T-helper 1 cell treated with Interleukin-12 subunit alpha and Interleukin-12 subunit beta and Interleukin-4 antibody, amounts not matched to agents 30 μg/mL and 1 μg/mL, for 36 hours (primary cell): ENCODE data around the gene SLC2A13.
"Not testable (repeated sequence)": the region's sequence is repeated elsewhere in the genome, so short reads cannot be mapped to it uniquely, and the experiment has no call there.

ENCODE experiments used
- H3K27ac Mint-ChIP-seq: one replicate; pipeline ENCODE4 v1.8.0; 2021; ENCODE audit warnings: mild to moderate bottlenecking, mixed read lengths
- H3K27me3 Mint-ChIP-seq: one replicate; pipeline ENCODE4 v1.8.0; 2021; ENCODE audit warnings: low read depth, mixed read lengths
- H3K36me3 Mint-ChIP-seq: one replicate; pipeline ENCODE4 v1.8.0; 2021; ENCODE audit warnings: low read depth, mixed read lengths
- H3K4me1 Mint-ChIP-seq: one replicate; pipeline ENCODE4 v1.8.0; 2021; ENCODE audit warnings: low read depth, mixed read lengths
- H3K4me3 Mint-ChIP-seq: one replicate; pipeline ENCODE4 v1.8.0; 2021; ENCODE audit warnings: mild to moderate bottlenecking, moderate library complexity, mixed read lengths
- H3K9me3 Mint-ChIP-seq: one replicate; pipeline ENCODE4 v1.8.0; 2021; ENCODE audit warnings: mixed read lengths

The SLC2A13 gene

DNA sequence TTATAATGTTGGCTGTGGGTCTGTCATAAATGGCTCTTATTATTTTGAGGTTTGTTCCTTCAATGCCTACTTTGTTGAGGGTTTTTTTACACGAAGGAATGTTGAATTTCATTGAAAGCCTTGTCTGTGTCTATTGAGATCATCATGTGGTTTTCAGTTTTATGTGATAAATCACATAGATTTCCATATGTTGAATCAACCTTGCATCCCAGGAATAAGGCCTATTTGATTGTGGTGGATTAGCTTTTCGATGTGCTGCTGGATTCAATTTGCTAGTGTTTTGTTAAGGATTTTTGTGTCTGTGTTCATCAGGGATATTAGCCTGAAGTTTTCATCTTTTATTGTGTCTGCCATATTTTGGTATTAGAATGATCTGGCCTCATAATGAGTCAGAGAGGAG, 27.6 kb downstream of the SLC2A13 start:
- no peaks in the 10 kb centered on the region for H3K27me3 Mint-ChIP-seq
- no peak overlapping the region for H3K4me3 Mint-ChIP-seq
- no peak overlapping the region for H3K27ac Mint-ChIP-seq
- no peaks in the 10 kb centered on the region for H3K4me1 Mint-ChIP-seq
- no peaks in the 10 kb centered on the region for H3K36me3 Mint-ChIP-seq
- H3K9me3 Mint-ChIP-seq = peaks cover 20% of the 10 kb centered on the region

DNA sequence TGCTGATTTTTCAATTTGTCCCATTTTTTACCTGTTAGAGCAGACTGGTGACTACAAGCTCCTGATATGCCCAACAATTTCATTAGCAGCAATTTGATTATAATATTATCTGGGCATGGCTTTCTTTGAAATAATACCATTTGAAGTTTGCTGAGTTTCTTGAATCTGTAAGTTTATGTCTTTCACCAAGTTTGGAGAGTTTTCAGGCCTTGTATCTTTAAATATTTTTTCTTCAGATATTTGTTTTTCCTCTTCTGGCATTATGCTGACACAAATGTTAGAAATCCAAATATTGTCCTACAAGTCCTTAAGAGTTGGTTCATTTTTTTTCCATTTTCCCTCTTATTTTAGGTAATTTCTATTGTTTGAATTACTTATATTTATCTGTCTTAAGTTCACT, 30.4 kb downstream of the SLC2A13 start:
- Mint-ChIP-seq H3K27me3 (no peaks in the 10 kb centered on the region), H3K27ac (no peak overlapping the region)

DNA sequence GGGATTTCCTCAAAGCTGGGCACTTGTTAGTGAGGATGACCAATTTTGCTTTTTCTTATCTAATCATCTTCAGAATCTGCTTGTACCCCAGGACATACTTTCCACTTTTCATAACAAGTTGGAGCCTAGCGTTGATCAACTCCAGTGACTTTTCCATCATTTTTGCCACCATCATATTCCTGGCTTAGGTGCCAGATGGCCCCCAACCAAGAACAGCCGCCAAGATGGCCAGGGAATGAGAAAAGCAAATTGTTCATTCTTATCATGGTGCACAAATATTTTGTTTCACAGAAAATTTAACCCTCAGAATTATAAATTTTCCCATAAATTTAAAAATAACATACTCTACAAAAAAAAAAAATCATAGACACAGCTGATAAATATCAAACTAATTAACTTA, 37.5 kb downstream of the SLC2A13 start:
- Mint-ChIP-seq H3K27me3 (no peaks in the 10 kb centered on the region), H3K4me1 (no peaks in the 10 kb centered on the region), H3K36me3 (no peaks in the 10 kb centered on the region), H3K4me3 (no peak overlapping the region), H3K9me3 (no peaks in the 10 kb centered on the region), H3K27ac (no peak overlapping the region)

More for the DNA sequence above, 30.4 kb downstream of the SLC2A13 start:
- Mint-ChIP-seq H3K4me1 (no peaks in the 10 kb centered on the region), H3K36me3 (no peaks in the 10 kb centered on the region), H3K9me3 (peaks cover 13% of the 10 kb centered on the region), H3K4me3 (no peak overlapping the region)

DNA sequence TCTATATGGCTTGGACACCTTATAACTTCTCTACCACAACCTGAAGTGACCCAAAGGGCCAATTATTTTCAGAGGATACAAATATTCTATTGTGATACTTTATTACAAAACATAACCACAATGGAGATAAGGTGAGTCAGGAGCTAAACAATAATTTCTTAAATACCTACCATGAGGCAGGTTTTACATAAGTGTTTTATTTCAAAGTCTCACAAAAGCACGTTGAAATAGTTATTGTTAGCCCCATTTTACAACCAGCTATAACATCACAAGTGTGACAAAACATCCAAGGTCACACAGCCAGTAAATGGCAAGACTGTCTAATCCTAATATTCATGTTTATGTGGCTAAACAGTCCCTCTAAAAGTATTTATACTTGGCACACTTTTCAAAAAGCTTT, 40.2 kb downstream of the SLC2A13 start:
- H3K27me3 Mint-ChIP-seq = no peaks in the 10 kb centered on the region
- no peaks in the 10 kb centered on the region for H3K4me1 Mint-ChIP-seq
- no peak overlapping the region for H3K4me3 Mint-ChIP-seq
- no peak overlapping the region for H3K27ac Mint-ChIP-seq
- H3K36me3 Mint-ChIP-seq = no peaks in the 10 kb centered on the region
- H3K9me3 Mint-ChIP-seq = no peaks in the 10 kb centered on the region

DNA sequence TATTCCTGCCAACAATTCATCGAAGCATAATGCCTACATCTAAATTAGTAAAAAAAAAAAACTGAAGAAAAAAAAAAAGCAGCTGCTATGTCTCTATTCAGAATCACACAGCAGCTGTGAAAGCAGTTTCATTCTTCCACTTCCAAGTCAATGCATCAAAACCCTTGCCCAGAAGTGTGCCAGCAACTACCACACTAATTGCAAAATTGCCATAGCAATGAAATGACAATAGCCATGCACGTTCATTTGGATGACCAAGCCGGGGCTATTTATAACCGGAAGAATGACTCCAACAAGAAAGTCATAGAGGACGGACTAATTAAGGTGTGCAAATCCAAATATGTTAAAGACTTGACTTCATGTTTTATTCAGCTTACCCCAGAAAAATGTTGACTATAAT, 42.5 kb downstream of the SLC2A13 start:
- Mint-ChIP-seq H3K27me3 (no peaks in the 10 kb centered on the region), H3K9me3 (no peaks in the 10 kb centered on the region), H3K4me1 (no peaks in the 10 kb centered on the region), H3K4me3 (no peak overlapping the region), H3K27ac (no peak overlapping the region), H3K36me3 (no peaks in the 10 kb centered on the region)

DNA sequence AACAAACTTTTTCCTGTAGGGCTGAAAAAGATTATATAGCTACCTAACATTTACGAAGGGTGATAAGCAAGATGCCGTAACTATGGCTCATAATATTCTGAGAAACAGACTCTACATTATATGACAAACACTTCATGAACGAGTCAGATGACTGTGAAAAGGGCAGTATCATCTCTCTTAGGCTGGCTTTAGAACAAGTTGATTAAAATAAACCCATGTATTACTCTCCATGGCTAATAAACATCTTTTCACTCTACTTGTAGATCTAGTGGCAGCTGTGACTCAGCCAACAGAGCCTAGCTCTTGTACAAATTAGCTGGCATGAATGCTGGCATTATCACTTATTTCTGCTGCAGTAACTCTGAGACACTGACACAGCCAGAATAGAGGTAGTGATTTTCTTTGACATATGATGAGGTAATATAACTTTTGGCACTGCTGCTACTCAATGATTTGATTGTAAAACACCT, 47.1 kb downstream of the SLC2A13 start:
- no peak overlapping the region for H3K27ac Mint-ChIP-seq
- H3K4me1 Mint-ChIP-seq = no peaks in the 10 kb centered on the region
- H3K9me3 Mint-ChIP-seq = no peaks in the 10 kb centered on the region
- H3K4me3 Mint-ChIP-seq = no peak overlapping the region
- H3K27me3 Mint-ChIP-seq = no peaks in the 10 kb centered on the region
- H3K36me3 Mint-ChIP-seq = no peaks in the 10 kb centered on the region

DNA sequence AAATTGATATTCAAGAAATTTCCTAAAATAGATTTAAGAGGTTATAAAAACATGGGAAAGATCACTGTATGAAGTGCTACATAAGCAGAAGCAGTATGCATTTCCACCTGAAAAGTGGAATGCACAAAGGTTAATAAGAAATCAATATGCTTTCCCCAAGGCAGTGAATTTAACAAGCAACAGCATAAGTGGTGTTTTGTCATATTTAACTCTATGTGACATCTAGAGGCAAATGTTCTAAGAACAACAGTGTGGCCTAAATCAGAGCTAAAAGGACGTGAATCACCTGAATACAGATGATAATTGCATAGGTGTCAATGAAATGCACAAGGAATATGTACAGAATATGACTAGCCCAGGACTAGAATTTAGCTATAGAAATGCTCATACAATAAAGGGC, 49.5 kb downstream of the SLC2A13 start:
- Mint-ChIP-seq H3K9me3 (no peaks in the 10 kb centered on the region), H3K4me1 (no peaks in the 10 kb centered on the region), H3K36me3 (no peaks in the 10 kb centered on the region), H3K27me3 (no peaks in the 10 kb centered on the region), H3K27ac (no peak overlapping the region), H3K4me3 (no peak overlapping the region)

DNA sequence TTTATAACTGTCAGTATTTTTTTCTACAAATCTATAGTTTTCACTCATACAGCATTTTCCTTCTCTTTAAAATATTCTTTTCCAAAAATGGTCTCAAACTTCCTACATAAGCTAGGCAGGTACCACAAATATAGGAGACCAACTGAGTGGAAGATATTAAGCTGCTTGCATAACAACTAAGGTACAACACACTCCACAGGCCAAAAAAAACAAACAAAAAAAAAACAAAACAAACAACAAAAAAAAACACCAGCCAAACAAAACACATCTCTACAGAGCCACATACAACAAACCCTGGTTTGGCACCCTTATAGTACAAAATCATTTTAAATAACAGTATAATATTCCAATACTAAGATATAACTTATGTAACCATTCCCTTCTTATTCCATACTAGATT, 50.1 kb downstream of the SLC2A13 start:
- Mint-ChIP-seq H3K27ac (no peak overlapping the region), H3K27me3 (no peaks in the 10 kb centered on the region)

DNA sequence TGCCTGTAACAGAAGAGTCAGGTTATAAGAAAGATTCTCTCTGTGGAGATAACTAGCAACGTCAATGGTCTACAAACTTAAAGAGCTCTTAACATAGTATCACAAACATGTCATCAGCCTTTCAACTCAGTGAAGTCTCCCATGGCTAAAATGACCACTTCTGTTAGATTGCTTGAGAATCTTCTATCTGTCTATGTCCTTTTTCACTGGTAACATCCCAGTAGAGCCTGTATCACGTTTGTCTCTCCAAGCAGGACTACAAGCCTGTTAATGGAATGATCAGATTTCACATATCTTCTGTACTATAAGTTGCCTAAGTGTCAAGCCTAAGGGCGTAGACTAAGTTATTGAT, 50.7 kb downstream of the SLC2A13 start:
- Mint-ChIP-seq H3K36me3 (no peaks in the 10 kb centered on the region), H3K4me3 (no peak overlapping the region), H3K27ac (no peak overlapping the region), H3K4me1 (no peaks in the 10 kb centered on the region), H3K9me3 (no peaks in the 10 kb centered on the region), H3K27me3 (no peaks in the 10 kb centered on the region)

More for the DNA sequence above, 50.1 kb downstream of the SLC2A13 start:
- Mint-ChIP-seq H3K36me3 (no peaks in the 10 kb centered on the region), H3K4me1 (no peaks in the 10 kb centered on the region), H3K9me3 (no peaks in the 10 kb centered on the region), H3K4me3 (no peak overlapping the region)

DNA sequence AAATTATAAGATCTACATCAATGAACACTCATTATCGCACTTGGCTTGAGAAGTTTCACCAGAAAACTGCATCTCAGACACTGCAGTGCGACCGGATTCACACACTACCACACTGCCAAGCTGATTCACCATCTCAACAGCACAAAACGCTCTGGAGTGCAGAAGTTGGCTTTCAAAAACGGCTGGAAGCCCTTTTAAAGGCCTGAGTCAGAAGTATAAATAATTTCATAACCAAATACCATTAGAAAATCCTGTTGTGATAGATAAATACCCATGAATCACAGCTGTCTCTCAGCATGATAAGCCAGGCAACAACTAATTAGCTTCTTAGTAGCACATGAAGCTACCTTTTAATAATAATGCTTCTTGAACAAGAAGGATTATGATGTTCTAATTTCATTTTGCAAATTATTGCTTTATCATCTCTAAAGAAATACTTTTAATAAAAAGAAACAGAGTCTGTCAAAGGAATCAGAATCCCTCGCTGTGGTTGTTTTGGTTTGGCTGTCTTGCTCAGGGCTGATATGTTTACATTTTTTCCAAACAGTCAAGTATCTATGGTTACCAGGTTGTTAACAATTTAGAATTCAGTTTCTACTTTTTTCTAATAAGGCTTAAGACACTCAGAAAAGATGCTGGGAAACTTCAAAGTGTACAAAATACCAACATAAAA, 51.2 kb downstream of the SLC2A13 start:
- H3K36me3 Mint-ChIP-seq = no peaks in the 10 kb centered on the region
- no peaks in the 10 kb centered on the region for H3K4me1 Mint-ChIP-seq
- H3K27me3 Mint-ChIP-seq = no peaks in the 10 kb centered on the region
- H3K27ac Mint-ChIP-seq = no peak overlapping the region
- H3K9me3 Mint-ChIP-seq = no peaks in the 10 kb centered on the region
- H3K4me3 Mint-ChIP-seq = no peak overlapping the region

DNA sequence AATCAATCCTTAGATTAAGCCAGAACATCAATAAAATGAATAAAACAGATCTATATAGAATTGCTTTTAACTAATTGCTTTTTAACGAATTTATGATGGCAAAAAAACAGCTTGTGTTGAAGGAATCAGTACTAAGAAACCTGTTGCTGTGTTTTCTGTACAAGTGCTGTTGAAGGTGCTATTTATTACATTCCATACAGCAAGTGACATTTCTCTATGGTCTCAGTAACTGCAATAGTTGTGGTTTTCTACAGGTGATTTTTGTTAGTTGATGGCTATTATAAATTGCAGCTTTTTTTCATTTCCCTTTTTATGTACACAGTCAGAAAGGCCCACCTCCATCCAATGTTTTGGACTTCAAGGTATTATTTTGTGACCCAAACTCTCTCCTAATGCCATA, 56.6 kb downstream of the SLC2A13 start:
- H3K36me3 Mint-ChIP-seq = no peaks in the 10 kb centered on the region
- H3K4me3 Mint-ChIP-seq = no peak overlapping the region
- no peaks in the 10 kb centered on the region for H3K9me3 Mint-ChIP-seq
- no peaks in the 10 kb centered on the region for H3K4me1 Mint-ChIP-seq
- no peaks in the 10 kb centered on the region for H3K27me3 Mint-ChIP-seq
- H3K27ac Mint-ChIP-seq = no peak overlapping the region

DNA sequence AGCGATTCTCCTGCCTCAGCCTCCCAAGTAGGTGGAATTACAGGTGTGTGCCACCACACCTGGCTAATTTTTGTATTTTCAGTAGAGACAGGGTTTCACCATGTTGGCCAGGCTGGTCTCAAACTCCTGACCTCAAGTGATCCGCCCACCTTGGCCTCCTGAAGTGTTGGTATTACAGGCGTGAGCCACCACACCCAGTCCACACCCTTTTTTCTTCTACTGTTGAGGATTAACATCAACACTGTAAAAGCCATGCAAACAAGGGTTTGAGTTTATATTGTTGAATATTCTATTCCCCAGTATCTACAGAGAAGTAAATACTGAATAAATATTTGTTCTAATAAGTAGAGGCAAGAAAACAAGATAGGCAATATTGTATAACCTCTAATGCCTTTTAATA, 58.9 kb downstream of the SLC2A13 start:
- H3K27ac Mint-ChIP-seq, H3K36me3 Mint-ChIP-seq, H3K4me1 Mint-ChIP-seq, H3K4me3 Mint-ChIP-seq, H3K9me3 Mint-ChIP-seq, H3K27me3 Mint-ChIP-seq: not testable (repeated sequence)

DNA sequence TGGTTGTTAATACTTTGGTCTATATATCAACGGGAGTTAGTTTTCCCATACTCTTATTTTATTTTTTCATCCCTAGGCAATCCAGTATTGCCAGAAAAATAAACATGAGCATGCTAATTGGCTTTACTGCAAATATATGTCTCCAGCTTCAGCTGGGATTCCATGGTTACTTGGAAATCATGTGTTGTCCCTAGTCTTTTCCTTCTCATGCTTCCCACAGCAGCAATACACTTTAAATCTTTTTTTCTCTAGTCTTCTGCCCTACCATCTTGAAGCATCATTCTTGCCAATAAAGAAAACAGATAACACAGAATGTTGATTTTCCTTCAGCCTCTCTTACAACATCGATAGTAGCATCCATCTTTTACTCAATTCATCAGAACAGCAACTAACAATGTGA, 60.2 kb downstream of the SLC2A13 start:
- H3K4me3 Mint-ChIP-seq = no peak overlapping the region
- H3K4me1 Mint-ChIP-seq = no peaks in the 10 kb centered on the region
- no peaks in the 10 kb centered on the region for H3K27me3 Mint-ChIP-seq
- no peaks in the 10 kb centered on the region for H3K36me3 Mint-ChIP-seq
- H3K27ac Mint-ChIP-seq = no peak overlapping the region
- H3K9me3 Mint-ChIP-seq = no peaks in the 10 kb centered on the region

DNA sequence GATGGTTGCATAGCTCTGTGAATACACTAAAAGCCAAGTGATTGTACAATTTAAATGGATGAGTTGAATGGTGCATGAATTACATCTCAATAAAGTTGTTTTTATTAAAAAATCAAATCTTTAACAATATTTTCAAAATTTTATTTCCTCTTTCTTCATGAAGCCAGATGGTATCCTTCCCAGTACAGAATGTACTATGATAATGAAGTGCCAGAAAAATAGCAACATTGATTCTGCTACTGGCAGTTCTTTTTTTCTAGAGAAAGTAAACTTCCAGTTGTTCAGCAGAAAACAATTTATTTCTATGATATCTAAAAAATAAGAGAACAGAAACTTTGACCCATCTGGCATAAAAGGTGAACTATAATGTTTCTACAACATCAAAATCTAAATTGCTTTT, 61.5 kb downstream of the SLC2A13 start:
- Mint-ChIP-seq H3K9me3 (no peaks in the 10 kb centered on the region), H3K27ac (no peak overlapping the region), H3K27me3 (no peaks in the 10 kb centered on the region), H3K4me1 (no peaks in the 10 kb centered on the region), H3K36me3 (no peaks in the 10 kb centered on the region), H3K4me3 (no peak overlapping the region)

DNA sequence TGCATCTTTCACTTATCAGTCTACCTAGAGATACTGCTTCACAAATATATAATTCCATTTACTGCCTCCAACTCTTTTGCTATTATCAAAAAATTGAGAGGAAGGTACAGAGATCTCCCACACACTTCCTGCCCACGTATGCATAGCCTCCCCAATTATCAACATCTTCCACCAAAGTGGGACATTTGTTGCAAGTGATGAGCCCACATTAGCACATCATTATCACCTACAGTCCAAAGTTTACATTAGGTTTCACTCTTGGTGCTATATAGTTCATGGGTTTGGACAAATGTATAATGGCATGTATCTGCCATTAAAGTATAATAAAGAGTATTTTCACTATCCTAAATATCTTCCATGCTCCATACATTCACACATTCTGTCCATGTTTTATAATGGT, 66.3 kb downstream of the SLC2A13 start:
- Mint-ChIP-seq H3K36me3 (no peaks in the 10 kb centered on the region), H3K27ac (no peak overlapping the region), H3K9me3 (no peaks in the 10 kb centered on the region), H3K4me3 (no peak overlapping the region), H3K4me1 (no peaks in the 10 kb centered on the region), H3K27me3 (no peaks in the 10 kb centered on the region)

DNA sequence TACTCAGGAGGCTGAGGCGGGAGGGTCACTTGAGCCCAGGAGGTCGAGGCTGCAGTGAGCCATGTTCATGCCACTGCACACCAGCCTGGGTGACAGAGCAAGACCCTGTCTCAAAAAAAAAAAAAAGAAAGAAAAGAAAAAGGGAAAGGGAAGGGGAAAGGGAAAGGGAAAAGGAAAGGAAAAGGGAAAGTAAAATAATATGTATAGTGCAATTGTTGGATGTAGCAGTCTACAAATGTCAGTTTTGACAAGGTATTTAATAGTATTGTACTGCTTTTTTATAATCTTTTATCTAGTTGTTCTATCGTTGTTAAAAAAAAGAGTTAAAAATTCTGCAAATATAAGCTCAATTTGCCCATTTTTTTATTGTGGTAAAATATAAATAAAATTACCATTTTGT, 67.3 kb downstream of the SLC2A13 start:
- Mint-ChIP-seq H3K9me3 (no peaks in the 10 kb centered on the region), H3K4me3 (no peak overlapping the region), H3K4me1 (no peaks in the 10 kb centered on the region), H3K36me3 (no peaks in the 10 kb centered on the region), H3K27ac (no peak overlapping the region), H3K27me3 (no peaks in the 10 kb centered on the region)
